HL-60 (cell line): ENCODE data around the gene CCDC54.

ENCODE experiments used
- GABPA ChIP-seq: IDR thresholded peaks from 2 replicates; pipeline ENCODE4 v1.6.1; 2012; ENCODE audit warnings: low read depth
- POLR2AphosphoS5 ChIP-seq: IDR thresholded peaks from 2 replicates; pipeline ENCODE4 v1.6.1; 2012; ENCODE audit warnings: low read depth
- SPI1 ChIP-seq: IDR thresholded peaks from 2 replicates; pipeline ENCODE4 v1.6.1; 2012; ENCODE audit warnings: low read depth, mild to moderate bottlenecking, borderline replicate concordance
- TF ChIP-seq, protein P1 (sequence below): IDR thresholded peaks from one replicate; pipeline ENCODE4 v1.5.1; 2011; ENCODE audit warnings: low read length, control low read depth, inconsistent platforms; ENCODE audit not compliant: insufficient read depth
- TF ChIP-seq, protein P2 (sequence below): IDR thresholded peaks from 2 replicates; pipeline ENCODE4 v1.6.1; 2012; ENCODE audit warnings: low read depth; ENCODE audit not compliant: insufficient replicate concordance

DNA sequence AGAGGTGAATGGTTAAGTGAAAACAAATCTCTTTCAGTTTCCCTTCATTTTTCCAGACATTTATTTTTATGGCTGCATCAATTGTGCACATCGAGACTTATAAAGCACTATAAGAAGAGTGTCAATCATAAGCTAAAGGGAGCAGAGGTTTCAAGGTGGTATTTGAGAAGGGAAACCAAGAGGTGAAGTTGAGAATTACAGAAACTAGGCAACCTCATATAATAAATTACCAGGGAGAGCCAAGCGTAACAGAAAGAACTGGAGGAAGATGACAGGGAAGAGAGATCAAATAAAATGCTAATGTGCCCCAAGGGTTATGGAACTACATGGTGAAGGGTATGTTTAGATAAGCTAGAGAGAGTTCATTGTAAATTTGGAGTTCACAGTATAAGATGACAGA lies 6.3 kb upstream of the CCDC54 start:
- TF ChIP-seq, protein P1, sequence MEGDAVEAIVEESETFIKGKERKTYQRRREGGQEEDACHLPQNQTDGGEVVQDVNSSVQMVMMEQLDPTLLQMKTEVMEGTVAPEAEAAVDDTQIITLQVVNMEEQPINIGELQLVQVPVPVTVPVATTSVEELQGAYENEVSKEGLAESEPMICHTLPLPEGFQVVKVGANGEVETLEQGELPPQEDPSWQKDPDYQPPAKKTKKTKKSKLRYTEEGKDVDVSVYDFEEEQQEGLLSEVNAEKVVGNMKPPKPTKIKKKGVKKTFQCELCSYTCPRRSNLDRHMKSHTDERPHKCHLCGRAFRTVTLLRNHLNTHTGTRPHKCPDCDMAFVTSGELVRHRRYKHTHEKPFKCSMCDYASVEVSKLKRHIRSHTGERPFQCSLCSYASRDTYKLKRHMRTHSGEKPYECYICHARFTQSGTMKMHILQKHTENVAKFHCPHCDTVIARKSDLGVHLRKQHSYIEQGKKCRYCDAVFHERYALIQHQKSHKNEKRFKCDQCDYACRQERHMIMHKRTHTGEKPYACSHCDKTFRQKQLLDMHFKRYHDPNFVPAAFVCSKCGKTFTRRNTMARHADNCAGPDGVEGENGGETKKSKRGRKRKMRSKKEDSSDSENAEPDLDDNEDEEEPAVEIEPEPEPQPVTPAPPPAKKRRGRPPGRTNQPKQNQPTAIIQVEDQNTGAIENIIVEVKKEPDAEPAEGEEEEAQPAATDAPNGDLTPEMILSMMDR = no peak
- TF ChIP-seq, protein P2, sequence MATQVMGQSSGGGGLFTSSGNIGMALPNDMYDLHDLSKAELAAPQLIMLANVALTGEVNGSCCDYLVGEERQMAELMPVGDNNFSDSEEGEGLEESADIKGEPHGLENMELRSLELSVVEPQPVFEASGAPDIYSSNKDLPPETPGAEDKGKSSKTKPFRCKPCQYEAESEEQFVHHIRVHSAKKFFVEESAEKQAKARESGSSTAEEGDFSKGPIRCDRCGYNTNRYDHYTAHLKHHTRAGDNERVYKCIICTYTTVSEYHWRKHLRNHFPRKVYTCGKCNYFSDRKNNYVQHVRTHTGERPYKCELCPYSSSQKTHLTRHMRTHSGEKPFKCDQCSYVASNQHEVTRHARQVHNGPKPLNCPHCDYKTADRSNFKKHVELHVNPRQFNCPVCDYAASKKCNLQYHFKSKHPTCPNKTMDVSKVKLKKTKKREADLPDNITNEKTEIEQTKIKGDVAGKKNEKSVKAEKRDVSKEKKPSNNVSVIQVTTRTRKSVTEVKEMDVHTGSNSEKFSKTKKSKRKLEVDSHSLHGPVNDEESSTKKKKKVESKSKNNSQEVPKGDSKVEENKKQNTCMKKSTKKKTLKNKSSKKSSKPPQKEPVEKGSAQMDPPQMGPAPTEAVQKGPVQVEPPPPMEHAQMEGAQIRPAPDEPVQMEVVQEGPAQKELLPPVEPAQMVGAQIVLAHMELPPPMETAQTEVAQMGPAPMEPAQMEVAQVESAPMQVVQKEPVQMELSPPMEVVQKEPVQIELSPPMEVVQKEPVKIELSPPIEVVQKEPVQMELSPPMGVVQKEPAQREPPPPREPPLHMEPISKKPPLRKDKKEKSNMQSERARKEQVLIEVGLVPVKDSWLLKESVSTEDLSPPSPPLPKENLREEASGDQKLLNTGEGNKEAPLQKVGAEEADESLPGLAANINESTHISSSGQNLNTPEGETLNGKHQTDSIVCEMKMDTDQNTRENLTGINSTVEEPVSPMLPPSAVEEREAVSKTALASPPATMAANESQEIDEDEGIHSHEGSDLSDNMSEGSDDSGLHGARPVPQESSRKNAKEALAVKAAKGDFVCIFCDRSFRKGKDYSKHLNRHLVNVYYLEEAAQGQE = no peak
- TF ChIP-seq SPI1 (no peak), POLR2AphosphoS5 (no peak), GABPA (no peak)
